Left ventricle myocardium superior (tissue), 1 donor: ENCODE results near the gene SEMA3B. TPM values are rescaled to one million over a fixed set of nuclear protein-coding genes. Genes with fewer than 3 reads are reported as not detected.
A peak's percentile ranks its signal among the peaks of the same experiment; 100 is the strongest.
"Not testable (repeated sequence)": the region's sequence is repeated elsewhere in the genome, so short reads cannot be mapped to it uniquely, and the experiment has no call there.

ENCODE experiments used
- ATAC-seq: fragments of 200-7000 bp; cut with Tn5 transposase; one replicate; pipeline ENCODE4 v1.9.1; 2020; ENCODE audit warnings: mild to moderate bottlenecking, moderate library complexity
- DNase-seq: peaks from one replicate; pipeline ENCODE4 v3.0.0-alpha.2; 2020
- intact Hi-C: fragments of 100-400 bp; cut with micrococcal nuclease; formaldehyde crosslinking; loops from one replicate; pipeline ENCODE4 v1.11.0; 2022
- total RNA-seq: library from RNA; stranded (reverse); fragmentation: NEBNext Ultra II Directional; extraction: Animal tissue kit (Norgen Biotek cat#: 25700); gene quantifications from one replicate; pipeline ENCODE4 v1.2.1, GENCODE V29; 2021
- donor health status: DM: no; HTN: yes; CAD: no; lungs with severe emphysema.

Gene SEMA3B
- total RNA-seq, 1 donor from 2014 or later: 20.6 TPM

DNA sequence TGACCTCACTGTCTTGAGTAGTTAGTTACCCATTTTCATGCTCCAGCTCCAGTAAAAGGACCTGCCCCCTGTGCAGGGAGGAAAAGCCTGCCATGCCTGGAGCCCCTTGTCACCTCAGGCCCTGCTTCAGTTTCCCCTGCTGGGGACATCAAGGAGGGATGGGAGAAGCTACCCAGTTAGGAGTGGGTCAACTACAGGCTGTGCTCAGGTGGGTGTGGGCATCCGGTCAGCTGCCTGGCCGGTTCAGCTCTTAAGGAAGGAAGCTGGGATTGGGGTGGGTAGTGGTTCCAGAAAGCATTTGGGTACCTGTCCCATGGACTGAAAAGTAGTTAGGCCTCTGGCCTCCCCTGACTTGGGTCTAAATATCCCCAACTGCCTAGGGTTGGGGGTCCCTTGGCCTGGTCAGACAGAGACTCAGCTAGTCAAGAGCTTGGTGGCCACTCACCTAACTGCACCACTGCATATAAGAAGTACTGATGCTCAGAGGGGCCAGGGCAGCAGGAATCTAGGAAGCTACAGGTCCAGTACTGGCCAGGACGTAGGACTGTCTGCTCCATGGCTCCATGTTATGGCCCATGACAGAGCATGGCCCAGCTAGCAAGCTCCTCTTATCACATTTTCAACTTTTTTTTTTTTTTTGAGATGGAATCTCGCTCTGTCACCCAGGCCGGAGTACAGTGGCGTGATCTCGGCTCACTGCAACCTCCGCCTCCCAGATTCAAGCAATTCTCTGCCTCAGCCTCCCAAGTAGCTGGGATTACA lies 10.5 kb downstream of the SEMA3B start:
- DNase-seq (no peak), ATAC-seq (peak; percentile 39)
- intact Hi-C loops: no loop called here

DNA sequence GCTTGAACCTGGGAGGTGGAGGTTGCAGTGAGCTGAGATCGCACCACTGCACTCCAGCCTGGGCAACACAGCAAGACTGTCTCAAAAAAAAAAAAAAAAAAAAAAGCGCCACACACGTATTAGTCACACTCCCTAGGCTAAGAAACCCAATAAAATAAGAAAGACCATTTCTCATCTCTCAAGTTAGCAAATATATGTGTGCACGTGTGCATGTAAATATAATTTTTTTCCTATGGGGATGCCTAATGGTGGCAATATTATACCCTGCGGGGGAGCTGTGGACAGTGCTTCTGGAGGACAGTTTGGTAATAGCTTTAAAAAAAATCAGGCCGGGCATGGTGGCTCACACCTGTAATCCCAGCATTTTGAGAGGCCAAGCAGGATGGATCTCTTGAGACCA lies 15.2 kb downstream of the SEMA3B start:
- DNase-seq, ATAC-seq, intact Hi-C loops: not testable (repeated sequence)

DNA sequence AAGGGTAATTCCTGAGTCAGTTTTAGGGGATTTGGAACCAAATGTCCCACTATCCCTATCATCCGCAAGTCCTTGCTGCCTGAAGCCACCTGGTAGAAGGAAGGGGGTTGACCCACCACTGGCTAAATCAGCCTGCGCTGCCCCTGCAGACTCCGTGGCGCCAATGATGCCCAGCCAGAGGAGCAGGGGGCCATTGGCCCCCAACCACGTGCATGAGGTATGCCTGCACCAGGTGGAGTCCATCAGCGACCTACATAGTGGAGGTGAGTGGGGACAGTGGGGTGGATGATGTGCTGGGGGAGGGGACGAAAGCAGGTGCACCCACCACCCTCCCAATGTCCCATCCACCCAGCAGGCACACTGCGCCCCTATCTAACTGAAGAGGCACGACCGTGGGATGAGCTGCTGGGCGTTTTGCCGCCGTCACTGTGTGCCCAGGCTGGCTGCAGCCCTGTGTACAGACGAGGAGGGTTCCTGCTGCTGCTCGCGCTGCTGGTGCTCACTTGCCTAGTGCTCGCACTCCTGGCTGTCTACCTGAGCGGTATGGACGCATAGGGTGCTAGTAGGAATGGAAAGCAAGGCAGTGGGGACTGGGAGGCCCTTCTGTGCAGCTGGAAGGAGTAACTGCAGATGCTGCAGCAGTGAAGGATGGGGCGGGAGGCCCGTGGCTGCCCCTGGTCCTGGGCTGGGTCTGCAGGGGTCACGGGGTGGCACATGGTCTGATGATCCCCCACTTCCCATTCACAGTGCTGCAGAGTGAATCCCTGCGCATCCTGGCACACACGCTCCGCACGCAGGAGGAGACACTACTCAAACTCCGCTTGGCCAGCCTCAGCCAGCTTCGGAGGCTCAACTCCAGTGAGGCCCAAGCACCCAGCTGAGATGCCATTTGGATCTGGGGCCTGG lies 17.6 kb downstream of the SEMA3B start:
- no peak for DNase-seq

DNA sequence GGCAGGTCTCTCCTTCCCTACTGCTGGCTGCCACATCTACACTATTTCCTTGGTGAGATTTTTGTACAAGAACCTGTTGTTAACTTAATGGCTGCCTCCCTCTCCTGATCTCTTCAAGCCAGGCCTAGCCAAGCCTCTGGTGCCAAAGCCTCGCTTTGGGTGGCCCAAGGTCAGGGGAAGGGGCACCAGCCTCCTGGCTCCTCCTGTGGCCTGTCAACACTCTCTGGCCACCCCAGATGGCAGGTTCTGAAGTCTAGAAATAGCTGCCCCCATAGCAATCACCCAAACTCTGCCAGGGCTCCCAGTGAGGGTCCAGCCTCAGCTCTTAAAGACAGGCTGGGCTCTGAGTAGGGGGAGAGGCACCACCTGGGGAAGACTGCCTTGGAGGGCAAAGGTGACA lies 18.3 kb downstream of the SEMA3B start:
- intact Hi-C loops: no loop called here
- peak; percentile 82 for DNase-seq
- ATAC-seq: peak; percentile 65

More for the DNA sequence above, 17.6 kb downstream of the SEMA3B start:
- intact Hi-C loops: no loop called here
- ATAC-seq: peak; percentile 2

DNA sequence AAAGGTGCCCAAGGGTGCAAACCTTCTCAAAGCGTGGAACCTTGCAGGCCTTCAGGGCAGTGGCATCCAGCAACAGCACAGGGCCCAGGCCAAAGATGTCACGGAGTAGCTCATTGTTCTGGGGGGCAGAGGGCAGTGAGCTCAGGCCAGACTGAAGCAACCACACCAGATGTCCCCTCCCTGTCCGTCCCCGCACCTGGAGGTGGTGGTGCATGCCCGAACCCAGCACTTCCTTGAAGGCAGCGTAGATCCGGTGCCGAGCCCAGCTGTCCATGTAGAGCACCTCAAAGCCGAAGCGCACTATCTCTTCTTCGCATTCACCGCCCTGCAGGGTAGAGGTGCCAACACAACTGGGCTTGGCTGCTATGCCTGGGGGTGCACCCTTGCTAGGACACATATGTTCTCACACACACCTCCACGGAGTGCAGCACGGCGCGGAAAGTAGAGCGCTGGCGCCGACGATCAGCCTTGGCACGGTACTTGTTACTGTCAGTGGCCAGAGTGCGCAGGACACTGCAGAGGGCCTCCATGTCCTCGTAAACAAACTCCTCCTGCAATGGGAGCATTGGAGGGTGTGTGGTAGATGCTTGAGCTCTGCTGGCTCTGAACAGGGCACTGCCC lies 19.6 kb downstream of the SEMA3B start:
- ATAC-seq (no peak), DNase-seq (no peak)

DNA sequence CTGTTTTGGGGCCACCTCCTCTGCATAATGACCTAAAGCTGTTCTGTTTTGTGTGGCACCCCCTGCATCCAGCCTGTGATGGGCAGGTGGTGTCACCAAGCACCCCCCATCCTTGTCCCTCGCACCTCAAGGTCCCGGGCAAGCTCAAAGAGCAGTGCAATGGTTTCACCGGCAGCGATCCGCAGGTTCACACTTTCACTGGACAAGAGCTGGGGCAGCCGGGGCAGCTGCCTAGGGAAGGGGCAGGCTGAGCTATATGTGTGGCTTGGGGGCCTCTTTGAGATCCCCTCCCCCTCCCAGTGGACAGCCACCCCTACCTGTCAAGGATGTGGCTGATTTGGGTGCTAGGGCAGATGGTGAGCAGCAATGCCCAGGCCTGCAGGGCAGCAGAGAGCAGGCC lies 20.2 kb downstream of the SEMA3B start:
- intact Hi-C loops: no loop called here
- DNase-seq (no peak), ATAC-seq (no peak)

More for the DNA sequence above, 19.6 kb downstream of the SEMA3B start:
- intact Hi-C loops: no loop called here

DNA sequence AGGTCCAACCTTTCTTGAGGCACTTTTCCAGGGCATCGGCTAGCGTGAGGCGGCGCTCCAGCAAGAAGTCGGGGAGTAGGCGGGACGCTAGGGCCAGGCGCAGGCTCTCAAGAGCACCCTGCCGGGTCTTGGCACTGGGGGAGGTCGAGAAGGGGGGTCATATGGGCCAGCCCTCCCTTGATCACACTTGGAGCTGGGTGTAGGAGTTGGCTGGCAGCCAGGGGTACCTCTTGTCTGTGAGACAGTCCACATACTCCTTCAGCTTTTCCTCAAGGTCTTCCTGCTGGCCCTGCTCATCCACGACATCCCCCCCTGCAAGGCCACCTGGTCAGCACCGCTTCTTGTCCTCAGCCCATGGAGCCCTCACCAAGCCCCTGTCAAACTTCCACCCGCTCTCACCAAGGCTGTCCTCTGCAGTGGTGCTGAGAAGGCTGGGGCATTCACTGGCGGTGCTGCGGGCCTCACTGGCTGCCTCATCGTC lies 21.3 kb downstream of the SEMA3B start:
- no peak for ATAC-seq
- DNase-seq: no peak
- intact Hi-C loops: no loop called here

DNA sequence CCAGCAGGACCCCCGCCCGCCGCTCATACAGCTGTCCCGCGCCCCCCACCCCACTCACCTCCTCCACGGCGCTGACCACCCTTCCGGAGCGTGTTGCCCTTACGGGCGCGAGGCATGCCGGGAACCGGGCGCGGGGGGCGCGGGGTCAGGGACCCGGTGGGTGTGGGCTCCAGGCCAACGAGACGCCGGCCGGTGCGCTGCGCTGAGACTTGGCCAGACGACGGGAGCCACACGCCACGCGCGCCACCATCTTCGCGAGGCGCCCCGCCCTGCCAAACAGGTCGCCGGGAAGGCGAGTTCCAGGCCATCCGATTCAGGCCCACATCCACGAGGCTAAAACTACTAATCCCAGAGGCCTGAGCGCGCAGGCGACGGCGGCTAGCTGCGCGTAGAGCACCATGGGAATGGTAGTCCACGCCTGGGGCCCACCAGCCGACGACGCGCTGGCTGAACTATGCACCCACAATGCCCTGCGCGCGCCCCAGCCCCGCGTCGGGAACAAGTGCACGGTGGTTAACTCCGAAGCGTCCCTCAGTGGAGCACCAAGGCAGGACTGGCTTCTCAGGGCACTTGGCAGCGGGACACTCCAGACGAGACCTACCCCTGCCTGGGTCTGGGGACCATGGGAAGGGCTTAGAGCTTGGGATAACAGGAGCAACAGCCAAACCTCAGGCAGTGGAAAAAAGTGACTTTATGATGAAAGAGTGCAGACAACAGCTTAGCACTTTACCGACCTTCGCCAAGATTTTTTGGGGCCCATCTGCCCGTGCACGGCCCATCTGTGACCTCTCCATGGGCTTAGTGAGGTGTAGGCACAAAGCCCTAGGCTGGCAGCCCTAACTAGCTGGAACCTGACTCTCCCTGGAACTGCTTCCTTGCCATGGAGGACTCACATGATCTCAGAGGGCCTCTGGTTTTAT lies 23.5 kb downstream of the SEMA3B start, which contains the start of gene IFRD2:
Gene IFRD2, minus strand, starts transcription at position 271 of the 920 bp plus-strand sequence. Its CDS starts 155 bp downstream, at position 116.
- ATAC-seq (peak; percentile 94), DNase-seq (peak; percentile 99)
- intact Hi-C loops: loop anchor here (2.0 kb wide), 1 partner anchor 18 kb away; no protein-coding TSS in a partner anchor

DNA sequence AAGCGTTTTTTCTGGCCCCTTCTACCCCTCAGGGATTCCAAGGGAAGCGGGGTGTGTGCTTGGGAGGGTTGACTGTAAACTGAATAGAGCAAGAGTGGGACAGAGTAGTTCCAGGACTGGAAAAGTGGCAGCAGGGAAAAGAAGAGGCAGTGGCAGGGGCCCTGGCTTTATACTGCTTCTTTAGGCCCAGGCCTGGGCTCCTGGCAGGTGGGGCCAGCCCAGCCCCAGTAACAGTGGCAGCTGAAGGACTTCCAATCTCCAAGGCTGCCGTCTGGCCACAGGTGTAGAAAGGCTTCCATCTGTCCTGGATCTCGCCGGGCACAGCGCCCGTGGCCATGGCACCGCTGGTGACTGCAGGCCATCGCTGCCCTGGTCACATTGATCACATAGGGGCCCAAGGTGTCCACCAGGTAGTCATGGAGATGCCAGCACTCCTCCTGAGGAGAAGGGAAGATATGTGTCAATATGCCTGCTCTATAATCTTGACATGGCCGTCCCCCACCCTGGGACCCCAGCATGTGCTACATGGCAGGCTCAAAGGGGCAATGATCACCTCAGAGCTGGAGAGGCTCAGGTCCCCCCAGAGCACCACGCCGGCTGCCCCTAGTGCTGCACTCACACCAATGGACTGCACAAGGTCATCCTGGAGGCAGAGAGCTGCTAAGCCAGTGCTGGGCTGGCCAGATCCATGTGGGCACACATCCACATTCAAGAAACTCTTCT lies 24.3 kb downstream of the SEMA3B start:
- intact Hi-C loops: loop anchor here (2.0 kb wide), 1 partner anchor 18 kb away; no protein-coding TSS in a partner anchor
- DNase-seq (no peak), ATAC-seq (no peak)

DNA sequence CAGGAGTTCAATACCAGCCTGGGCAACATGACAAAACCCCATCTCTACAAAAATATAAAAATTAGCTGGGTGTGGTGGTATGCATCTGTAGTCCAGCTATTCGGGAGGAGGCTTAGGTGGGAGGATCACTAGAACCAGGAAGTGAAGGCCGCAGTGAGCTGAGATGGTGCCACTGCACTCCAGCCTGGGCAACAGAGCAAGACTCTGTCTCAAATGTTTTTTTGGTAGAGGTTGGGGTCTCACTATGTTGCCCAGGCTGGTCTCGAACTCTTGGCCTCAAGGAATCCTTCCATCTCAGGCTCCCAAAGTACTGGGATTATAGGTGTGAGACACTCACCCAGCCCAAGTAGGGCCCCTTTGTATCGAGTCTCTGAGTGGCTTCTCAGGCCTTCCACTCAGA lies 25.1 kb downstream of the SEMA3B start:
- DNase-seq: no peak
- ATAC-seq: no peak
- intact Hi-C loops: no loop called here

DNA sequence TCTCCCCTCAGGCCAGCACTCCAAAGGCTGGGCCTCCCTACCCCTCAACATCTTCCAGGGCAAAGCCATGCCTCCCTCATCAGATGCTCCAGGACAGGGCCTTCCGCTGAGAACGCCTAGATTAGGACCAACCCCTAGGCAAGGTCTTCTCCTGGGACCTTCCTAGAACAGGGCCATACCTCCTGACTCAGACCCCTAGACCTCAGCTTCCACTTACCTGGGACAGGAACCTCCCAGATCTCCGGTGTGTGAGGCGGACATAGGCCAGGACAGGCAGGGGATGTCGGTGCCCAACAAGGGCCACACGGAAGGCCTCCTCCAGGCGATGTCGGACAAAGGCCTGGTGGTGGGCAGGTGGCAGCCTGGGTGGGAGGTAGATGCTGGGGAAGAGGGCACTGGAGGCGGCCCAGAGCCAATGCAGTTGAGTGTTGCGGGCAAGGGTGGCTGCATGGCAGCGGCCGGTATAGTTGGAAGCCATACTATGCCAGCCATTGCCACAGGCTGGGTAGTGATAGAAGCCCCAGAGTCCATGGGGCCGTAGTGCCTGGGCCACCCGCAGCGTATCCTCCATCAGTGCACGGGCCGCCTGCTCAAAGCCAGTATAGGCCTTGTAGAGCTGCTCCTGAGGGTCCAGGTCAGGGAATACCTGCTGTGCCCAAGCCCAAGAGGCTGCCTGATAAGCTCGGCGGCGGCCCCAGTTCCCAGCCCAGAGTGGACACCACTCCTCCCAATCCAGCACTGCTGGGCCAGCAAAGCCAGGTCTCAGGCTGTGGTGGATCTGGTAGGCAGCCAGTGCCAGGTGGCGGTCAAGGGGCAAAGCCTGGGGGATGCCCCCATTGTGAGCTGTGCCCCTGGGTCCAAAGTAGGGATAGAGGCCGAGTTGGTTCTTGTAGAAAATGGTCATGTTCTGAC lies 25.8 kb downstream of the SEMA3B start:
- ATAC-seq (no peak), DNase-seq (no peak)
- intact Hi-C loops: no loop called here

DNA sequence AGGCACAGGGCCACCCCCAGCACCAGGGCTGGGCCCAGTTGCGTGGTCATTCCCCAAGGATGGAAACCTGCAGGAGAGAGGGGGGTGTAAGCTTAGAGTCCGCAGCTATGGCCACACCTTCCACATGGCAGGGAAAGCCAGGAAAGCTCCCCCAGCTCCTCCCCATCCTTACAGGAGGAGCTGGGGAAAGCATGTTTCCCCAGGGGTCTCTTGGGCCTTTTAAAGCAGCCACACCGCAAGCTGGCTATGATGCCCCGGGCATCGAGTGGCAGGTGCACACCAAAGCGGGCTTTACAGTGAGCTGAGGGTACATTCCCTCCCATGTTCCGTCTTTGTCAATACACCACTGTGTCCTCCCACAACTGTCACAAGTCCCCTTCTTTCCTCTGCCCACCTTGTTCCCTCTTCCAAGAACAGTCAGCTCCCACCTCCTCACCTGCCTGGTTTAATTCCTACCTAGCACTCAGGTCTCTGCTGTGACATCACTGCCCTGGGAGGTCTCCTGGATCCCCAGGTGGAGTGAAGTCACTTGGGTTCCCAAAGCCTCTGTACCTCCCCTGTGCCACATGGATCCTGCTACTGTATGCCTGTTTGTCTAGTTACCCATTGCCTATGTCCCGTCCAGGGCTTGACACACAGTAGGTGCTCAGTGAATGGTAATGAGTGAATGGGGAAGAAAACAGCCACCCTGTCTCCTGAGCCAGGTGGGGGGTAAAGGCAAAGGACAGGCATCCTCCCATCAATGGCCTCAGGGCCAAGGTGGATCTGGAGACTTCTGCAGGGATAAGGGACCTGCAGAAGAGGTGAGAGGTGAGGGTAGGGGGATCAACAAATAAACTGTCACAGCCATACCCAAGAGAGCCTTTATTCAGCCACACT lies 26.8 kb downstream of the SEMA3B start:
- DNase-seq (no peak), ATAC-seq (no peak)
- intact Hi-C loops: no loop called here

DNA sequence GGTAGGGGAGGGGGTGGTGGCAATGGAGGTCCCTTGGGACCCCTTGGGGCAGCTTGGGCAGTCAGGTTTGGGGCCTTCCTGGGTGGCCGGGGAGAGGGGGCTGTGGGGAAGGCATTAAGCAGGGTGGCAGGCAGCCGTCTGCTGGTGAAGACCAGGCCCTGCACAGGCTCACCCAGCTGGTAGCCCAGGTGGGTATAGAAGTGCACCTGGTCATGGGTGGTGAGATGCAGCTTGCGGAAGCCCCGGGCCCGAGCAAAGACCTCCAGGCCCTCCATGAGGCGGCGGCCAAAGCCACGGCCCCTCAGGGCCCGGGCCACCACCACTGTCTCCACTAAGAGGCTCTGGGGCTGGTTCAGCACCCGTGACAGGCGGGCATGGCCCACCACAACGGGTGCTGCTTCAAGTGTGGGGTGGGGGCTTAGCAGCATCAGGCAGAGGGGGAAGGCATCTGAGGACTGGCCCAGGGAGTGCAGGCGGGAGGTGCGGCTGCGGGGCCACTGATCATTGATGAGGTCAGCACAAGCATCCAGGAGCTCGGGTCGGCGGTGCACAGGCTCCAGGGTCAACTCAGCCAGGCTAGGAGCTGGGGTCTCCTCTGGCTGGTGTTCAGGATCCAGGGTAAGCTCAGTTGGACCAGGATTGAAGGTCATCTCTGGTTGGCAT lies 27.9 kb downstream of the SEMA3B start:
- DNase-seq: no peak
- intact Hi-C loops: no loop called here

DNA sequence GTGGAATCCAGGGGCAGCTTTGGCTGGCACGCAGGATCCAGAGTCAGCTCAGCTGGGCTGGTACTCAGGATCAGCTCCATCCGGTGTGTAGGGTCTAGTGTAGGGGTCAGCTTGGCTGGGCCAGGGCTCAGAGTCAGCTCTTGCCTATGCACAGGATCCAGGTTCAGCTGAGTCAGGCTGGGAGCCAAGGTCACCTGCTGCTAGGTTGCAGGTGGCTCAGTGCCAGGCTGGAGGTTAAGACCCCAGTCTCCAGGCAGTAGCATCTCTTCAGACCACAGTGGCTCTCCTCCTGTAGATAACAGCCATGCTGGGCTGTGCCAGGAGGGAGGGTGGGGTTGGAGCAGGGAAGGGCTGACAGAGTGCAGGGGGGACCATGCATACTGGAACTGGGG lies 28.4 kb downstream of the SEMA3B start:
- DNase-seq (no peak), ATAC-seq (no peak)
- intact Hi-C loops: no loop called here

More for the DNA sequence above, 27.9 kb downstream of the SEMA3B start:
- ATAC-seq: no peak
